Activated CD8-positive, alpha-beta memory T cell treated with anti-CD3 and anti-CD28 coated beads for 1 hour (primary cell): Measurements from ENCODE around the gene METTL1.

ENCODE experiments used
- DNase-seq, 2 donors: peaks; one replicate each; pipeline ENCODE4 v3.0.0-alpha.2; 2020; ENCODE audit warnings: low read depth in 1 of 2; ENCODE audit errors: extremely low read depth in 1 of 2

Gene METTL1

GRCh38 chr12:57739914-57740538, 31.9 kb downstream of the METTL1 start:
- no peak for DNase-seq

- DNase-seq: no peak
Measured at GRCh38 chr12:57739387-57739786, 32.5 kb downstream of the METTL1 start.

DNA sequence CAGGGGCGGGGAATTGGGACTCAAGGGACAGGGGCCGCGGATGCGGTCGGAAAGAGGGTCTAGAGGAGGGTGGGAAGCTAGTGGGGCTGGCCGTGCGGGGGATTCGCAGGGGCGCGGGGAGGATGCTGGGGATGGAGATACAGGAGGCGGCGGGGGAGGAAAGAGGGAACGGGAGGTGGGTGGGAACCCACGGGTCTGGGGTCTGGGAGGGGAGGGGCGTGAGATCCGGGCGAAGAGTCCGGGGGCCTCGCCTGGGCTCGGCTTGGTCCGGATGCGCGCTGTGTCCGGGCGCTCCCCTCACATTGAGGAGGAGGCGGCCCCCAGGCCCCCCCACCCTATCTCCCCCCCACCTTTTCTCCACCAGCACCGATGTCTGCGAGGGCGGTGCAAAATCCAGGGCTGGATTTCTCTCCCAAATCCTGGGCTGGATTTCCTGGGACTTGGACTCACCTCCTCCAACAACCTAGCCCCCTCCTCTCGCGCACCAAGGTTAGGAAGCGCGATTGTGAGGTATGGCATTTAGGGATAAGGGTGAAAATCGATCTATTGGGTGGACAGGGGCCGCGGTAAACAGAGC, 33.2 kb downstream of the METTL1 start, which contains the start of gene AGAP2:
AGAP2 (minus strand) TSS at position 82 of the 577 bp plus-strand sequence. CDS start 496 bp downstream, outside the sequence.
- no peak for DNase-seq

DNA sequence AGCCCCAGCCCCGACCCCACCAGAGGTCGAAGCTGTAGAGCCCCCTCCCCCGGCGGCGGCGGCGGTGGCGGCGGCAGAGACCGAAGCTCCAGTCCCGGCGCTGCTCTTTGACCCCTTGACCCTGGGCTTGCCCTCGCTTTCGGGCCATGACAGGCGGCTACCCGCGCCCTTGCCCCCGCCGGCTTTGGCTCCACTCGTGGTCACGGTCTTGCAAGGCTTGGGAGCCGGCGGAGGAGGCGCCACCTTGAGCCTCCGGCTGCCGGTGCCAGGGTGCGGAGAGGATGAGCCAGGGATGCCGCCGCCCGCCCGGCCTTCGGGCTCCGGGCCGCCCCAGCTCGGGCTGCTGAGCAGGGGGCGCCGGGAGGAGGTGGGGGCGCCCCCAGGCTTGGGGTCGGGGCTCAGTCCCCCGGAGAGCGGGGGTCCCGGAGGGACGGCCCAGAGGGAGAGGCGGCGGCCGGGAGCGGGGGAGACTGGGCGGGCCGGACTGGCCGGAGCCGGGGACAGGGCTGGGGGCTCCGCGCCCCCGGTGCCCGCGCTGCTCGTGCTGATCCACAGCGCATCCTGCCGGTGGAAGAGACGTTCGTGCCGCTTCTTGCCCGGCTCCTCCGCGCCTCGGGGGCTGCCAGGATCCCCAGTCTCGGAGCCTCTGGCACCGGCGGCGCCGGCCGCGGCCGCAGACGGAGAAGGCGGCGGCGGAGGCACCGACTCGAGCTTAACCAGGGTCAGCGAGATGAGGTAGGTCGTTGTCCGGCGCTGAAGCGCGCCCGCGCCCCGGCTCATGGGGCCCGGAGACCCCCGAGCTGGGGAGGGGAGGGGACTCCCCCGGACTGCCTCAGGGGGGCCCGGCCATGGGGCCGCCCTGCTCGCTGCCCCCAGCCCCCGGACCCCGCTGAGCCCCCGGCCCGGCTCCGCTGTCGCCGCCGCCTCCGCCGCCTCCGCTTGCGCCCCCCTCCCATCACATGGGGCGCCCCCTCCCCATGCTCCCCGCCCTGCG, 34.1 kb downstream of the METTL1 start:
- DNase-seq: no peak

DNA sequence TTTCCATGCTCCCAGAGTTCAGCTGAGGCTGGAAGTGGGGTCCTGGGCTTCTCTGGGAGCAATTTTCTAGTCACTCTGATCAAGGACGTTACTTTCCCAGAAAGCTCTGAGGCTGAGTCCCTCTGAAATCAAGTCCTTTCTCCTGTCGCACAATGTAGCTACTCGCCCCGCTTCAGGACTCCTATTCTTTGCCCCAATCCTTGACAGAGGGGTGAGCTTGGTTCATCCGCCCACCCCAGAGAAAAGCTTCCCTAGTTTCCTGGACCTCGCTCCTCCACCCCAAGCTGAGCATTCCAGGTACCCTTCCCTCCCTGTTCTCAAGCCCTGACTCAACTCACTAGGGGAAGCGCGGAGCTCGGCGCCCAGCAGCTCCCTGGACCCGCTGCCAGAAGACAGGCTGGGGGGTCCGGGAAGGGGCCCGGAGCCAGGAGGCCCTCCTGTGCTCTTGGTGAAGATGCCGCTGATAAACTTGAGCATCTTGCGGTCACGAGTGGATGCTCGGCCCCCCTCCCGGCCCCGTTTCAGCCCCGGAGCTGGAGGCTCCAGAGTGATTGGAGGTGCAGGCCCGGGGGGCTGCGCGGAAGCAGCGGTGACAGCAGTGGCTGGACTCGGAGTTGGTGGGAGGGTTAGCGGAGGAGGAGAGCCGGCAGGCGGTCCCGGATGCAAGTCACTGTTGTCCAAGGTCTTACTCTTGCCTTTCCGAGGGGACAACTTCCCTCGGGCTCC, 35.0 kb downstream of the METTL1 start:
- DNase-seq: no peak

GRCh38 chr12:57735952-57736740, 35.8 kb downstream of the METTL1 start:
- DNase-seq: no peak

GRCh38 chr12:57735198-57735855, 36.6 kb downstream of the METTL1 start:
- DNase-seq: no peak

- no peak for DNase-seq
Measured at GRCh38 chr12:57734591-57734990, 37.3 kb downstream of the METTL1 start.

DNA sequence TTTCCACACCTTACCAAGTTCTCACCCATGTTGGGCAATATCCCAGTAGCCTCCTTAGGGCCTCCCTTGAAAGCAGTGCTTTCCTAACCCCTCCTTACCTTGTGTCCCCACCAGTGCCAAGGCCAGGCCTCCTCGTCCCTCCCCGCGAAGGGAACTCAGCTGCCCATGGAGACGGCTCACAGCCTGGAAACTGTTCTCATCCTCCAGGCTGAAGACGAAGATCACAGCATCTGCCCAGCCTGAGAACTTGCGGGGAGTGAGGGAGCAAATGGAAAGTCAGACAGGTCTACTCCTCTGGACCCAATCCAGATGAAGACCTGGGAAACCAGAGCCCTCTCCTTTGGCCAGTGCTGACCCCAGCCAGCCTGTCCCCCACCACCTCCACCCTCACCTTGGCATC, 38.0 kb downstream of the METTL1 start:
- DNase-seq: no peak

- no peak for DNase-seq
Measured at GRCh38 chr12:57732726-57733593, 38.9 kb downstream of the METTL1 start.

- DNase-seq: no peak
Measured at GRCh38 chr12:57732270-57732669, 39.6 kb downstream of the METTL1 start.

DNA sequence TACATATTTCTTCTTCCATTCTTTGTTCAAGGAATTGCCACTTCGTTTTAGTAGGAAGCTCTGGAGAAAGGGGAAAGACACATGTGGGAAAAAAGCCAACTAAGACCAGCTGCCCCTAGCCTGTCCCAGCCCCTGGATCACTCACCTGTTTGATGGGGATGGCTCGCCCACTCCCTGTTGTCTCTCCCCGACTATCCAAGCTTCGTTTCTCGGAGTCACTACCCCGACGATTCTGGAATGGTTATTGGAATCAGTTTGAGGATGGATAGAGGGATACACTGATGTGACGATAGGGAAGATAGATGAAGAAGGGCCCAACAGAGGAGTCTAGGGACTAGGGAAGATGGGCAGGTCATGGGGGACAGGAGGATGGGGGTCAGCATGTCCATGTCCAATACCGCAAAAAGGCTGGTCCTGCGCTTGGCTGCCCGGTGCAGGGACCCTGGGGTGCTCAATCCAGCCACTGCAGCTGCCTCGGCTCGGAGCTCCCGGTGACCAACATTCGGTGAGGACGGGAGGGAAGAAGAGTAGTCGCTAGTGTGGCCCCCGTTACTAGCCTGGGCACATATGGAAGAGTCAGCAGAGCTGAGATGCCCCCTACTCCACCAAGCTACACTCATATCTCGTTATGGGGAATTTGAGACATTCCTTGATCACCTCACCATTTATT, 40.4 kb downstream of the METTL1 start:
- DNase-seq: no peak

DNA sequence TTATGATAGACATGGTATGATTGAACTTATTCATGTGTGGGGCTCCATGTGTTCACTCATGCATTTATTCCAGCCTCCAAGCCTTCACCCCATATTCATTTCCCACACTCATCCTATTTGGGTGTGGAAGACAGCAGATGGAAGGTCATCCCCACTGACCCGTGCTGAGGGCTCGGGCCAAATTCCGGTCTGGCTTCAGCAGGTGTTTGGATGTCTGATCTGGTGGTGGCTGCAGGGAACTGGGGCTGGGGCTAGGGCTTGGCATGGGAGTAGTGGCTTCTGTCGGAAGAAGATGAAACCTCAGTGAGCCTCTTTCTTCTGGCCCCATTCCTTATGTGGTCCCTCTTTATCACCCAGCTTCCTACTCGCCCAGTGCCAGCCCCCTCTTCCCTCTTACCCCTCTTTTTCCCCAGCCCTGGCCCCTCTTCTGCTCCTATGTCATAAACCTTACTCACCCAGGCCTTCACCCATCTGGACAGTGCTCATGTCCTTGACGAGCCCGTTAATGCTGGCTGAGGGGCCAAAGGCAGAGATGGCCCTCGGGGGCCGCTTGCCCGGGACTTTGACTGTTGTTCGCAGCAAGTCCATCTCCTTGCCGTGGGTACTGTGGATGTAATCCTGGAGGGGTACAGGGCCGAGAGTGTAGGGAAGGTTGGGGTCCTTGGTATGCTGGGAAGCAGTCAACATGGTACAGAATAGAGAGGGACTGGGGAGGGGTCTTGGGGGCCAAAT, 41.4 kb downstream of the METTL1 start:
- DNase-seq: no peak

DNA sequence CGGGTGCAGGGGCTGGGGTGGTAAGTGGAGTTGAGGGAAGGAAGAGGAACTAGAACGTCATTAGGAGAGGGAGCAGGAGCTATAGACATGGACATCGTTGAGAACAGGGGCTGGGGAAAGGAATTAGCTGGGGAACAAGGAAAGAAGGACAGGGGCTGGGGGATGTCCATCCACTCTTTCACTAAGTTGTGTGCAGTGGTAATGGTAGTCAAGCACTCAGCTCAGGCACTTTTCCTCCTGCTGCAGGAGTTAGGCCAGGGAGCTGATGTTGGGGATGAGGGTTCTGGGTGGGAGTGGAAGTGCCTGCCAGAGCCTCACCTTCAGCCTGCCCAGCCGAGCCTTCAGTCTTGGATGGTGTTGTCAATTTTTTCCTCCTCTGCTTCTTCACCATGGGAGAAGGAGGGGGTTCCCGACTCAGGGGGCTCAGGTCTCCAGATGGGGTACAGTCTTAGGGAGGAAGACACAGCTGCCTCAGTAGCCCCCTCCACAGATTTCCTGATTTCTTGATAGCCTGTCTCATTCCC, 42.5 kb downstream of the METTL1 start:
- no peak for DNase-seq

DNA sequence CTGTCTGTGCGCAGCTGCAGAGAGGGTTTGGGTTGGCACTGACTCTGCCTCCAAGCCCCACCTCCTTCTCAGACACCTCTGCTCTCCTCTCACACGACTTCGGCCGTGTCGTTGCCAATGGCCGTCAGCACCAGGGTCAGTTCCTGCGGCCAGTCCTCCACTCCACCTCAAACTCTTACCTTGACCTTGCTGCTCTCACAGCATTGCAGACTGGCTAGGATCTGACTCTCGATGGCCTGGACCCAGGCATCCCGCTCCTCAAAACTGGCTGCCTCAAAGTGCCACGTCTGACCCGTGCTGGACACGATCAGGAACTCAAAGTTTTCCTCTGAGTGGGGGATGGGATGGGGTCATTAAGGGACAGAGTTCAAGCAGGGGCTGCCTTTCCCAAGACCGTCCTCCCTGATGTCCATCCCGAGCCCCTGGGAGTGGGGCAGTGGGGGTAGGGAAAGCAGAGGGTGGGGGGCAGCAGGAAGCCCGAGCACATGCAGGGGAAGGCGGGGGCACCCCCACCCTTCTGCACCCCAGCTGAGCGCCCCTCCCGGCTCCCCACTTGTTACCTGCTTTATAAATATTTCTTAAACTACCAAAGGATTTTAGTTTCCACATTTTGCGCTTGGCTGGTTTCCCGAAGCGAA, 44.0 kb downstream of the METTL1 start:
- no peak for DNase-seq

DNA sequence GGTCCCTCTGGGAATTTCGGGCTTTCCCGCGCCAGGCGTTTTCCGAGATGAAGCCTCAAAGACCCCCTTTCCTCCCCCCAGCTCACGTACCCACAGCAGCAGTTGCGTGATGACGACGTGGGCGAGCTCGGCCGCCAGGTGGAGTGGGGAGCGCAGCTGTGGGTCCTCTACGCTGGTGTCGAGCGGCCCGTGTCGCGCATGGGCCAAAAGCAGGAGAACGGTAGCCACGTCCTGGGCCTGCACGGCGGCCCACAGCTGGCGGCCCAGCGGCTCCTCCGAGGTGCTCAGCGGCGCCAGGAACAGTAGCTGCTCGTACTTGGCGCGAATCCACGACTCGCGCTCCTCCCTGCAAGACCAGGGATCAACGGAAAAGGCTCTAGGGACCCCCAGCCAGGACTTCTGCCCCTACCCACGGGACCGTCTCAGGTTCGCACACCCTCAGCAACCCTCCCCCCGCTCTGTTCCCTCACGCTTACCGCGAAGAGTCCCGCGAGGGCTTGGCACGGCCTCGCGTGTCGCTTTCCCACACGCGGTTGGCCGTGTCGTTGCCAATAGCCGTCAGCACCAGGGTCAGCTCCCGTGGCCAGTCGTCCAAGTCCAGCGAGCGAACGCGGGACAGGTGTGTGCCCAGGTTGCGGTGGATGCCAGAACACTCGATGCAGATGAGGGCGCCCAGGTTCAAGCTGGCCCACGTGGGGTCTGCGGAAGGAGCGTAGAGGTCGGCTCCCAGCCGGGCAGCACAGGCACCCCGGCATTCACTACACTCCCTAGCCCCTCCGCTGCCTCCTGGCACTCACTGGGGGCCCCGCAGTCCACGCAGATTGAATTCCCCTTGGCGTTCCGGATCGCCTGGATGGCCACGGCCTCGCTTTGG, 44.8 kb downstream of the METTL1 start:
- no peak for DNase-seq
